ENCODE data around the gene LRRN3.

Gene LRRN3

DNA sequence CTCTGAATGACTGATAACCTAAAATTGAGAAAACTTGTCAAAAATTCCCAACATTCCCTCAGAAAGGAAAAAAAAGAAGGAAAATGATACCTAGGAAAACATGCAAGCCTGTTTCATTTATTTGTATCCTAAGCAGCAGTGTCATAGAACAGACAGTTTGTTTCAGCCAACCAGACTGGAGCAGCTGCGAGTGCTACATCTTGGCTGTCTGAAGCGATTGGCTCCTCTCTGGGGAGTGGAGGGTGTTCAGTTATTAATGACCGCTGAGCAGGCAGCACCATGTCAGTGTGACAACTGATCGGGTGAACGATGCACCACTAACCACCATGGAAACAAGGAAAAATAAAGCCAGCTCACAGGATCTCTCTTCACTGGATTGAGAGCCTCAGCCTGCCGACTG lies at the start of gene LRRN3:
Gene LRRN3, plus strand, starts transcription at position 282 of the 400 bp plus-strand sequence. CDS start 31,646 bp downstream, outside the sequence.
- TF ChIP-seq, protein P1, sequence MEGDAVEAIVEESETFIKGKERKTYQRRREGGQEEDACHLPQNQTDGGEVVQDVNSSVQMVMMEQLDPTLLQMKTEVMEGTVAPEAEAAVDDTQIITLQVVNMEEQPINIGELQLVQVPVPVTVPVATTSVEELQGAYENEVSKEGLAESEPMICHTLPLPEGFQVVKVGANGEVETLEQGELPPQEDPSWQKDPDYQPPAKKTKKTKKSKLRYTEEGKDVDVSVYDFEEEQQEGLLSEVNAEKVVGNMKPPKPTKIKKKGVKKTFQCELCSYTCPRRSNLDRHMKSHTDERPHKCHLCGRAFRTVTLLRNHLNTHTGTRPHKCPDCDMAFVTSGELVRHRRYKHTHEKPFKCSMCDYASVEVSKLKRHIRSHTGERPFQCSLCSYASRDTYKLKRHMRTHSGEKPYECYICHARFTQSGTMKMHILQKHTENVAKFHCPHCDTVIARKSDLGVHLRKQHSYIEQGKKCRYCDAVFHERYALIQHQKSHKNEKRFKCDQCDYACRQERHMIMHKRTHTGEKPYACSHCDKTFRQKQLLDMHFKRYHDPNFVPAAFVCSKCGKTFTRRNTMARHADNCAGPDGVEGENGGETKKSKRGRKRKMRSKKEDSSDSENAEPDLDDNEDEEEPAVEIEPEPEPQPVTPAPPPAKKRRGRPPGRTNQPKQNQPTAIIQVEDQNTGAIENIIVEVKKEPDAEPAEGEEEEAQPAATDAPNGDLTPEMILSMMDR (IDR thresholded peaks at IDR 0.05; ENCODE audit: extremely low read depth, missing control alignments): no peak
- DNase-seq (ENCODE audit: low spot score): no peak

DNA sequence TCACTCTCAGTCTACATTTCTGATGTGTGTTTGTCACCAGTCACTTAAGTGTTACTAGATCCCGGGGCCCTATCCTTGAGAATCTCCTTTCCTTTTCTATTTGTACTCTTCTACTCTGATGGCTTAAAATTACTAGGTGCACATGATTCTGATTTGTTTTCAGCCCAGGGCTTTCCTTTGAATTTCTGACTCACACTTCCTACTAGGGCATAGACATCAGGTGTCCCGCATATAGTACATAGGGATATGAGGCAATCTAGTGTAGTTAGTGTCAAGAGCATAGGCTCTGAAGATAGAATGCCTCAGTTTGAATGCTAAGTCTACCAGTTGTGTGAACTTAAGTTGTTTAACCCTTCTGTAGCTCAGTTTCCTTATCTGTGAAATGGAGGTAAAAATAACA lies 49.4 kb upstream of the LRRN3 start:
- TF ChIP-seq, protein P1 (IDR thresholded peaks at IDR 0.05; ENCODE audit: extremely low read depth, missing control alignments): no peak
- DNase-seq (ENCODE audit: low spot score): no peak

DNA sequence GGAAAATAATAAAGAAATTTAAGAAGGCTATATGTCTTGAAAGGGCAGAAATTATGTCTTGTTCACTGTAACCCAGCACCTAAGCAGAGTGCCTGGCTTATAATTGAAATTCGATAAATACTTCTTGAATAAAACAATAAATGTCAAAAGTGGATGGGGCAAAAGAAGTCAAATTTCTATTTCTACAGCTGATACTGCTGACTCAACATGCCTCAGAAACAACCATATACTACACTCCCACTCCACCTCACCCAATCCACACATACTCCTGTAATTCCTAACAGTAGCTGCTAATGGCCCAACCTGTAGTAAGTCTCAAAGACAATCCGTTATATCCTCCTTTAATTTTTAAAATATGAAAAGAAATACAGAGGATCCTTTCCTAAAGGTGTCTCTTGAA lies 48.1 kb upstream of the LRRN3 start:
- TF ChIP-seq, protein P1 (IDR thresholded peaks at IDR 0.05; ENCODE audit: extremely low read depth, missing control alignments): no peak
- DNase-seq (ENCODE audit: low spot score): no peak

DNA sequence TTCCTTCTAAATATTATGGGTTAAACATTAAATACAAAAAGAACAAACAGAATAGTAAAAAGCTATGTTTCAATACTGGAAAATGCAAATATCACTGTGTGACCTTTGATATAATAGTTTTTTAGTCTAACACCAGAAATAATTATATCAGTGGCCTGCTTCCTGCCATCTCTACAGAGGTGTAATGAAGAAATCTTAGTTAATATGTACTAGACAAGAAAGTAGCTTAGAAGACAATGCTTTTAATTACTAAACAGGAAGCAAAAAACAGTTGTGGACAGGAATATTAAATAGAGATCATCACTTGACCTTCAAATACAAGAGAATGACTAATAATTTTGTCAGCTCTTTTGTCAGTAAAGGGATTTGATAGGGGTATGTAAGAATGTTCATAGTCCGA lies 47.4 kb upstream of the LRRN3 start:
- TF ChIP-seq, protein P1 (IDR thresholded peaks at IDR 0.05; ENCODE audit: extremely low read depth, missing control alignments): no peak
- no peak for DNase-seq (ENCODE audit: low spot score)

DNA sequence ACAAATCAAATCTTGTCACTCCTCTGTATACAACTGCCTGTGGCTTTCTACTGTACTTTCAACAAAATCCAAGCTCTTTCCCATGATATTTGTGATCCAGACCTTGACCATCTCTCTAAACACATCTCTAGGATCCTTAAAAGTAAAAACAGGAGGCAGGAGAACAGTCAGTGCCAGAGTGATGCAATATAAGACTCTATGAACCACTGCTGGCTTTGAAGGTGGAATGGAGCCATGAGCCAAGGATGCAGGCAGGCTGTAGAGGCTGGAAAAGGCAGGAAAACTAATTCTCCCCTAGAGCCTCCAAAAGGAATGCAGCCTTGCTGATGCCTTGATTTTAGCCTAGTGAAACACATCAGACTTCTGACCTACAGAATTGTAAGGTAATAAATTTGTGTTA lies 45.5 kb upstream of the LRRN3 start:
- TF ChIP-seq, protein P1 (IDR thresholded peaks at IDR 0.05; ENCODE audit: extremely low read depth, missing control alignments): no peak
- no peak for DNase-seq (ENCODE audit: low spot score)

DNA sequence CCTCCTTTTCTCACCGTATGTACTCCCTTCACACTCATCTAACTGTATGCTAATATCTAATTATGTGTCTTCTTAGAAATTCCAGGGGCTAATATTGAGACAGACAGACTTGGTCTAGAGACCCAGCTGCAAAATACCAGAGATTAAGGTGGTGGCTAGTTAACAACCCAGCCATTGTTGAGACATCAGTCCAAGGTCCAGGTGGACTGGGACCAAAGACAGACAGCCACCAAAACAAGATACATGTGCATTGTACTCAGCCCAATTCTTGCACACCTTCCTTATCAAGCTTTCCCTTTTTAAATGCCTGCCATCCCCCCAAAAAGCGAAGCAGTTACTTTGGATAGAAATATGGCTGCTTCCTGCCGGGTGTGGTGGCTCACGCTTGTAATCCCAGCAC lies 43.3 kb upstream of the LRRN3 start:
- TF ChIP-seq, protein P1 (IDR thresholded peaks at IDR 0.05; ENCODE audit: extremely low read depth, missing control alignments): no peak
- DNase-seq (ENCODE audit: low spot score): no peak

DNA sequence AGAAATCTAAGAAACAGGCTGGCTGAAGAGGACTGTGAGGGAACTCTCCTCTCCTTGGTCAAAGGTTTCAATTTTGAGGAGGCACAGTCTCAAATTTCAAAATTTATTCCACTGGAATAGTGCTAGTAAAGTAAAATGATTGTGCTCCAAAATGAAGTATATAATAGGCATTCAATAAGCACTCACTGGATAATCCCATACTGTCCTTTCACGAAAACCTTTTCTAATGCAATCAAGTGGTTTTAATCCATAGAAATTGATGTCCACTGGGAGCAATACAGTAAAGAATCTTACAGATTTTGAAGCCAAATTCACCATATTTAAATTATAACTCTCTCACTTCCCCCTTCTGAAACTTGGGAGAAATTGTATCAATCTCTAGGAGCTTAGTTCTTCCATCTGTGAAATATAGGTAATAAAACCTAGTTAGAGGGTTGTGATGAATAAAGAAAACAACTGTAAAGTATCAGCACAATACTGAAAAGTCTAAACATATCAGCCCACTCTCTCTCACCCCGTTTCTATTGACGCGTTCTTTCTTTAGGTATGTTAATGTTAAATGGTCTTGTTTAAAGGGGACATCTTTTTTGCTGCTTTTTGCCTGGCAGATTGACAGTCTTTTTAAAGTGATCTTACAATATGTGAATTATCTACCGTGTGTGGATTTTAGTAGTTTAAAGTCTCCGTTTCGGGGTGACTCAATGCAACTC lies 40.8 kb upstream of the LRRN3 start:
- TF ChIP-seq, protein P1 (IDR thresholded peaks at IDR 0.05; ENCODE audit: extremely low read depth, missing control alignments): no peak
- no peak for DNase-seq (ENCODE audit: low spot score)
